Urinary bladder (tissue), 4 donors: ENCODE measurements around the gene FIBIN. TPM values are rescaled to one million over a fixed set of nuclear protein-coding genes. Genes with fewer than 3 reads are reported as not detected.

Experiments used
- DNase-seq: peaks from one replicate; pipeline ENCODE4 v3.0.0-alpha.2; 2015; ENCODE audit errors: extremely low spot score
- H3K27ac ChIP-seq: one replicate; pipeline ENCODE4 v1.5.1; 2013; ENCODE audit warnings: low read depth, mild to moderate bottlenecking, moderate library complexity
- H3K36me3 ChIP-seq: one replicate; pipeline ENCODE4 v1.6.1; 2013; ENCODE audit warnings: mild to moderate bottlenecking, moderate library complexity; ENCODE audit not compliant: insufficient read depth
- H3K4me1 ChIP-seq: one replicate; pipeline ENCODE4 v1.6.1; 2013; ENCODE audit warnings: mild to moderate bottlenecking, moderate library complexity; ENCODE audit not compliant: insufficient read depth
- H3K4me3 ChIP-seq: one replicate; pipeline ENCODE4 v1.5.1; 2013; ENCODE audit warnings: low read depth, low read length
- WGBS: extraction: QIAGEN DNeasy Blood & Tissue Kit; methylation state at CpG from one replicate; pipeline ENCODE4 v1.1.7; 2013; 5-methylcytosine and 5-hydroxymethylcytosine counted together
- polyA plus RNA-seq: library from polyadenylated mRNA; stranded (reverse); fragments of 200-250 nt; gene quantifications from one replicate; pipeline ENCODE4 v1.2.3, GENCODE V29; 2013
- total RNA-seq: library from RNA; depleted of rRNA; stranded (reverse); fragments of >200 nt; gene quantifications from one replicate; pipeline ENCODE4 v1.2.3, GENCODE V29; 2014
- donor health status: healthy with polysubstance abuse.
- donor health status: healthy.

Gene FIBIN
- total and polyA plus RNA-seq, 2 donors: 20.0 to 46.9 TPM

DNA sequence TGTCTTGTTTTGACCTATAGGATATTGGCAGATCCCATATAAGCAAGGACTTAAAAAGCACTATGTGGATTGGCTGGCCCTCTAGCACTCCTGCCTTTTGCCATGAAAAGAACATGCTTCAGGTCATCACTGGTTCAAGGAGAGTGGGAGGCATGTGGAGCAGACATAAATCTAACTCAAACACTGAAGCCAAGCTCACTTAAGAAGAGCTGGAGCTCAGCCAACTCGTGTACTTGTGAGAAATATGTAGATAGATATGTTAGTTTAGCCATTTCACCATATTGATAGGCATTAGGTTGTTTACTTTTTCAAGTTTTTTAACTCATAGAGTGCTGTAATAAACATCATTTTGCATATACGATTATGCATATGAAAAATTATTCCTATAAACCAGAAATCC lies 26.8 kb downstream of the FIBIN start:
- Histone ChIP-seq H3K36me3 (no peaks in the 10 kb centered on the region), H3K27ac (no peak overlapping the region), H3K4me1 (no peaks in the 10 kb centered on the region), H3K4me3 (no peak overlapping the region)
- 53% methylated on average over 2 of the region's 2 CpGs for WGBS
- DNase-seq: no peak

DNA sequence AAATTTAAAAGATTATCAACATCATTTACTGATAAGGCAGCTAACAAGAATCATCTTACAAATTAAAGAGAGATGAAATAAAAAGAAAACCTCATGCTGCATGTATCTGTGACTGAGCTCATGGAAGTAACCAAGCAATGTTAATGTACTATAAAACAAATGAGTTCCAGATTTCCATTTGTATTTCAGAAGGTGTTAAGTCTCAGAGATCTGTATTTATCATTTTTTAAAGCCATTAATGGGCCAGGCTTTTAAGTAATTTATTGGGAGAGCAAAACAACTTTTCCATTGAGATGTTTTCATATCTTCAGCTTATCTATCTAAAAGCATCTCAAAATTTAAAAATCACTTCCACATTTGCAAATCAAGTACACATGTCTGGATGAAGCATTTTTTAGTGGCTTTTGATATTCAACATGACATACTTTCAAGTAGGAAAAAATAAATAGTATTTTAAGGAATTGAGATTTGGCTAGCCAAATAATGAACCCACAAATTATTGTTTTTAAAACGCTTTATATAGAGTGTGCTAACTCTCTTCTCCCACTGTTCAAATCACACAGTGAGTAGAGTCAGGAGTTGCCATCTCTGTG lies 28.8 kb downstream of the FIBIN start:
- H3K4me3 ChIP-seq: no peak overlapping the region
- H3K36me3 ChIP-seq: no peaks in the 10 kb centered on the region
- 60% methylated on average over 1 of the region's 1 CpG for WGBS
- no peak overlapping the region for H3K27ac ChIP-seq
- no peak for DNase-seq
- no peaks in the 10 kb centered on the region for H3K4me1 ChIP-seq

DNA sequence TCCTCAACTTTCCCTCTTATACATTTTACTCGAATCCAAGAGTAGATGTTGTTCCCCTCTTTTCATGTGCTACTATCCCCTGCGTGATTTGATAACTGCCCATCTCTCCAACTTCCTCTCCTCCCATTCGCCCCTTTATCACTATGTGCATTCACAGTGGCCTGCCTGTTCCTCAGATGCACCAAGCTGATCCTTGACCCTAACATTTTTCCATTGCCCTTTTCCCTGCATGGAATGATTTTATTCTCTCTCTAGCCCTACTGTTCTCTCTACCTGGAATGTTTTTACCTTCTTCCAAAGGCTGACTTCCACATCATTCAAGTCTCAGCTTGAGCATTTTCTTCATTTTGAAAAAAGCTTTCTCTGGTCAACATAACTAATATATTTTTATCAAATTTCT lies 31.0 kb downstream of the FIBIN start:
- Histone ChIP-seq H3K27ac (no peak overlapping the region), H3K4me3 (no peak overlapping the region), H3K36me3 (no peaks in the 10 kb centered on the region), H3K4me1 (no peaks in the 10 kb centered on the region)
- no peak for DNase-seq
- WGBS: 98% methylated on average over 3 of the region's 3 CpGs

DNA sequence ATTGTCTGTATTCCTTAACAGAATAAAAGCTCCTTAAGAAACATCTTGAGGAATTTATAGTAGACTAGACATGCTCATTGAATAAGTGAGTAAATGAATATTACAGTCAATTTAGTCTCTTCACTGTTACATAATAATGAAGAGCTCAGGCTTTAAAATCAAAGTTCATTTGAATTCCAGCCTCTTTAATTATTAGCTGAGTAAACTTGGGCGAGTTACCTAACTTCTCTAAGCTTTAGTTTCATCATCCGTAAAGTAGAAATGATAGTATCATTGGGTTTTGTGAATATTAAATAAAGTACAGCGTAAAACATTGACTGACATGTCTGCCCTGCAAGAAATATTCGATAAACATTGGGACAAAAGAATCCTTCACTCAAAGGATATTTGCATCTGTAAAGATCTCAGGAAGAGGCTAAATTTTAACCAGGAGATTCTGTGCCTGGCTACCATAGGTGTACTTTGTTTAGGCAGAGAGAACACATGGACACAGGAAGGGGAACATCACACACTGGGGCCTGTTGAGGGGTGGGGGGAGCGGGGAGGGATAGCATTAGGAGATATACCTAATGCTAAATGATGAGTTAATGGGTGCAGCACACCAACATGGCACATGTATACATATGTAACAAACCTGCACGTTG lies 31.5 kb downstream of the FIBIN start:
- Histone ChIP-seq H3K4me1 (no peaks in the 10 kb centered on the region), H3K4me3 (no peak overlapping the region), H3K36me3 (no peaks in the 10 kb centered on the region), H3K27ac (no peak overlapping the region)
- DNase-seq: no peak
- 86% methylated on average over 6 of the region's 6 CpGs for WGBS

DNA sequence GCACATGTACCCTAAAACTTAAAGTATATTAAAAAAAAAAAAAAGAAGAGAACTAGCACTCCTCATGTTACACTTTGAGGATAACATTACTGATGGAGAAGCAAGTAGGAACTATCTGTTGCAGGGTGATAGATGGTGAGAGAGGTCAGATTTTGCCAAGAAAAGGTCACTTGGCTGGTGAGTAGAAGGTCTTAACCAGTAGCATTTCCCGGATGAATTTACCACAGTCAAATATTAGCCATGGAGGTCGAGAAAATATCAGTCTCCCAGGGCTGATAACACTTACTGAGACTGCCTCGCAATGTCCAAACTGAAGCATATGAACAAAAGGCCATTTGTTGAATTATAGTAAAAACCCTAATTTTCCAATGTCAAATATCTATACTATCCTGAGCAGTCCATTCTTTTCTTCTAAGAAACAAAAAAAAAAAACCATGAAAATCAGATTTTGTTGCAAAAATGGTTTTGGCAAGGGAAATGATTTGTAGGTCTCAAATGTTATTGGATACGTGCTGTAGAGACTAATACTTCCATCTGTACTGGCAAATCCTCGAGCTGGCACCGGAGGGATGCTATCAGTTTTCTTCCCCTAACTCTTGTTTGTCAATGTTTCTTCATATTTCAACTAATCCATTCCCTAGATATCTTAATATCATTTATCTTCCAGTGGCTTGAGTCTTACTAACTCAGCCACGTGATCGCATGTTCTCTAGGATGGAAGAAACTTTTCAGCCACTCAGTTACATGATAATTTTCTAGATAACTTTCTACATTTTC lies 32.2 kb downstream of the FIBIN start:
- Histone ChIP-seq H3K27ac (no peak overlapping the region), H3K36me3 (no peaks in the 10 kb centered on the region), H3K4me3 (no peak overlapping the region), H3K4me1 (no peaks in the 10 kb centered on the region)
- 90% methylated on average over 8 of the region's 8 CpGs for WGBS
- DNase-seq: no peak

DNA sequence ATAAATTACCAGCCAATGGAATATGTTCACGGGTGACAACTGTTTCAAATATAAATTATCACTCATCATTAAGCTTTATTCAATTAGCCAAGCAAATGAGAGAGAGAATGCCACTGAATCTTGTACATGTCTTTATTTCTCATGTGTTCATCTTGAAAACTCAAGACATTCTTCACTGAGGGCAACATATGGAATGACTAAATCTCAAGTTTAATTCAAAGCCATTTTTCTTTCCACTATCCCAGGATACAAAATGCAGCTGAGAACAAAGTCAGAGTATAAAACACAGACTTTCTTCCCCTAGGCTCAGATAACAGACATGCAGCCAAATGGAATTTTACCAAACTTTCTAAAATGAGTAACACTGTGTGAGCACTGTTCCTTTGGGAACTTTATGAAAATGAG lies 34.7 kb downstream of the FIBIN start:
- Histone ChIP-seq H3K4me1 (no peaks in the 10 kb centered on the region), H3K4me3 (no peak overlapping the region), H3K36me3 (no peaks in the 10 kb centered on the region), H3K27ac (no peak overlapping the region)
- DNase-seq: peak; percentile 71
- 52% methylated on average over 1 of the region's 1 CpG for WGBS

DNA sequence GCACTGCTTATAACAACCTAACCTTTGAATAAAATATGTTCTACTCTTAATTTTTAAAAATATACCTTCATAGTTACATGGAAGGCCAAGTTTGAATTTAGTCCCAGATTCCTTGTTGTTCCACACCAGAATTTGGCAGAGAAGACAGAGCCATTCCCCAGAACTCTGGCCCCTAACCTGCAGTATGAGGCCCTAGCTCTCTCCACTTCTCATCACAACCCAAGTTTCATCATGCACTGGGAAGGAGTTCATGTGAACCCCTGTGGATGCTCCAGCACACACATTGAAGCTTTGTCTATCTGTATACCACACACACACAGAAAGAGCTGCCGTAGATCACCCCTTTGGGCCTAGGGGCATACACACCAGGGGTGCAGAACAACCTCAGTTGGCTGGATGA lies 36.1 kb downstream of the FIBIN start:
- no peak overlapping the region for H3K27ac ChIP-seq
- WGBS: 94% methylated on average over 1 of the region's 1 CpG
- no peak overlapping the region for H3K4me3 ChIP-seq
- no peaks in the 10 kb centered on the region for H3K36me3 ChIP-seq
- no peaks in the 10 kb centered on the region for H3K4me1 ChIP-seq
- DNase-seq: no peak

DNA sequence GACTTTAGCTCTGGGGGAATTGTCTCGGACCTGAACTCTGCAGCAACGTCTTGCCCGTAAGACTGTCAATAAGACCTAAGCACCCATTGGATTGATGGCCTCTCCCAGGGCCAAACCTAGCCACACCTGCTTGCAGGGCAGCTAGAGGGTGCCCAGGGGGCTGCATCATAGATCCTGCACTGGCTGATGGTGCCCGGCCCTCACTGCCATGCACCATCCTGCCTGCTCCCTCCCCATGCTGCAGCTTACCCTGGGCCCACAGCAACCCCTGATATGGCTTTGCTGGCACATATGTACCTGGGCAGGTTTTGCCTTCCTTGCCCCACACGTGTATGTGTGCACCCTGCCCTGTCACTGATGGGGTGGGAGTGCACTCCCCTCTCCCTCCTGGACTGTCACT lies 37.8 kb downstream of the FIBIN start:
- Histone ChIP-seq H3K4me3 (no peak overlapping the region), H3K36me3 (no peaks in the 10 kb centered on the region), H3K4me1 (no peaks in the 10 kb centered on the region), H3K27ac (no peak overlapping the region)
- 96% methylated on average over 5 of the region's 5 CpGs for WGBS
- DNase-seq: no peak

DNA sequence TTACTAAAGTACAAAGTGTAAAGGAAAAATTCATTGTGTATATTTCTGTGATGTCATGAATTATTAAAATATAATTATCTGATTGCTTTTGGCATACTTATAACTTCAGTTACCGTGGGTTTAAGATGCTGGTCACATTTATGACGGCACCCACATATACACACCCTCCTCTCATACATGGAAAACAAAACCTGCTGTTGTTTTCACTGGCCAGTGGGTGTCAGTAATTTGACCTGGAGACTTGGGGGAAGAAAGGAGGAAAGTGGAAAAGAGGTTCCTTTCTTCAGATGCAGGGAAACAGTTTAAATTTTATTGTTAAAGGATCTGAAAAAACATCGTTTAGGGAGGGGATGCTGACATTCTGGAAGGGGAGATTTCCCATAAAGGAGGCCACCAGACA lies 46.0 kb downstream of the FIBIN start:
- Histone ChIP-seq H3K36me3 (no peaks in the 10 kb centered on the region), H3K4me1 (no peaks in the 10 kb centered on the region), H3K27ac (no peak overlapping the region), H3K4me3 (no peak overlapping the region)
- 79% methylated on average over 3 of the region's 3 CpGs for WGBS
- no peak for DNase-seq

DNA sequence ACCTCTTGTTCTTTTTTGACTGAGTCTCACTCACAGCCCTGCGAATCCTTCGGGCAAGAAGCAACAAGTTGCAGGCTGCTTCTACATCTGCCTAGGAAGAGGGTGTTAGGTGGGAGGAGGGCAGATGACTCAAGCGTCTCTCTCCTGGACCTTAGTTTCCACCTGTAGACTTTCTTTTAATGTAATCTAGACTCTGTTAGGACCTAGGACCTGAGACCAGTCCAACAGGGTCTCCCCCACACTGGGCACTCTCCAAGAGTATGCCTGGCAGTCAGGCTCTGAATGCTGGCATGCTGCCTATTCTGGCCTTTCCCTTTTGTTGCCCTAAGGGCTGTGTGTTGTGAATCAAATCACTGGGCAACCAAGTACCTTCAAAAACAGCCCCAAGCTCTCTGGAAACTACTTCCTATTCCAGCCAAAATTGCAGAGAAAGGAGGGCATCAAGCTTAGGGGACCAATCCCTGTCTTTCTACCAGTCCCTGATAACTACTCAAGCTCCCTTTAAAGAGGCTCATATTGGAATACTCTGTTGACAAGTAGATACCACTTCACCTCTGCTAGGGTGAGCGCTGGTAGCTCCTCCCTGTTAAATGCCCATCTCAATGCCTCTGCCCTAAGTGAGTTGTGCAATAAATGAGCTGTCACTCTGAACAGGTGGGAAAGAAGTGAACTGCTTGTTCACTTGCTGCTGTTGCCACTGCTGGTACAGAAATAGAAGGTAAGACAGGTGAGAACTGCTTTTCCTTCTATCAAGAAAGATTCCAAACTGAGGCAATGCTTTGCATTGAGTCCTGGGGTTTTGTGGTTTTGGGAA lies 46.6 kb downstream of the FIBIN start, which contains the start of gene BBOX1:
Gene BBOX1 (plus strand): TSS at position 514 of the 814 bp plus-strand sequence. CDS start 14,616 bp downstream, outside the sequence.
- Histone ChIP-seq H3K36me3 (no peaks in the 10 kb centered on the region), H3K4me1 (no peaks in the 10 kb centered on the region), H3K4me3 (no peak within 1 kb of the TSS), H3K27ac (no peak within 1 kb of the TSS)
- no peak for DNase-seq
- WGBS: 64% methylated on average over 4 of the region's 4 CpGs

DNA sequence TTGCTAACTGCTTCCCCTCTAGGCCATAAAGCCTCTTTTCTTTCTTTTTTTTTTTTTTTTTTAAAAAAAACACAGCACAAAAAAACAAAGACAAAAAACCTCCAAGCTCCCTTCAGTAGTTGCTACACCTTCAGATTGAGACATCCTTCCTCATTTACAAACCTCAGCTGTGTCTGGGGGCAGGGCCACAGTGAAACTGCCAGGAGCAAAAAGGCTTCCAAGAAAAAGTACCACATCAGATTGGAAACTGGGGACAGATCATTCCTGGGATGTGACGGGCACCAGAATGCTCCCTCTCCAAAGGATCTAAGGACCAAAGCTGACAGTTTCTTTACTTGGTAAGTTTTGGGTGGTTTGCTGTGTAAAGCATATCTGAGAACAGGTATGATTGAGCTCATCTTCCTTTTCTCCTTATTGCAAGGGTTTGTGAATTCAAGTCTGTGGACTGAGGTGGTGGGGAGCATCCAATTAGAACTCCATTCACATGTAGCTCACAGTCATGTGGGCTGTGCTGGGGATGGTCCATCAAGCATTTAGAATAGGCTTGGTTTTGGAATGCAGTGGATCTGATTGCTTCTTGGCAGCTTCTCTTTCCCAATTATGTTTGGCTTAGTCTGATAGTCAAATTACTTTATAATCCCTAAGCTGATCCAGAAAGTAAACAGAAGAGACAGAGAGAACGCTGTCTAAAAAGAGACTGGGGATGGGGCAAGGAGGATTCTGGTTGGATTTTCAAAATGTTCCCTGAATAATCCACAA lies 47.4 kb downstream of the FIBIN start:
- Histone ChIP-seq H3K27ac (no peak overlapping the region), H3K4me1 (no peaks in the 10 kb centered on the region), H3K36me3 (no peaks in the 10 kb centered on the region), H3K4me3 (no peak overlapping the region)
- no peak for DNase-seq
- WGBS: 59% methylated on average over 2 of the region's 2 CpGs
